Calu3 (cell line): Measurements from ENCODE around the gene MRPL39. TPM values are rescaled to one million over a fixed set of nuclear protein-coding genes. Genes with fewer than 3 reads are reported as not detected.

Source experiments
- BruUV-seq: library from RNA; stranded (reverse); fragments of 400-500 nt; replicated peaks from 2 replicates; lab custom pipeline; 2021; lab: Mats Ljungman, UMichigan
- CTCF ChIA-PET: fragments of 300-600 bp; sonication (Branson Sonifier 250); formaldehyde crosslinking; loops from one replicate; lab custom pipeline; 2022; ENCODE audit warnings: antibody characterized with exemption; lab: Charles Lee
- DNase-seq: peaks from one replicate; pipeline ENCODE4 v3.0.0; 2022
- H3K27ac Mint-ChIP-seq: one replicate; pipeline ENCODE4 v1.8.0; 2022; ENCODE audit warnings: mixed read lengths; ENCODE audit not compliant: unreplicated experiment
- H3K27me3 Mint-ChIP-seq: one replicate; pipeline ENCODE4 v1.8.0; 2022; ENCODE audit warnings: mixed read lengths; ENCODE audit not compliant: unreplicated experiment
- H3K36me3 Mint-ChIP-seq: one replicate; pipeline ENCODE4 v1.8.0; 2022; ENCODE audit warnings: mild to moderate bottlenecking, moderate library complexity, mixed read lengths; ENCODE audit not compliant: insufficient read depth, unreplicated experiment
- H3K4me1 Mint-ChIP-seq: one replicate; pipeline ENCODE4 v1.8.0; 2022; ENCODE audit warnings: mild to moderate bottlenecking, low read depth, mixed read lengths; ENCODE audit not compliant: unreplicated experiment
- H3K4me3 Mint-ChIP-seq: one replicate; pipeline ENCODE4 v1.8.0; 2022; ENCODE audit warnings: mild to moderate bottlenecking, low read depth, moderate library complexity, mixed read lengths; ENCODE audit not compliant: unreplicated experiment
- H3K9me3 Mint-ChIP-seq: one replicate; pipeline ENCODE4 v1.8.0; 2022; ENCODE audit warnings: low read depth, mixed read lengths; ENCODE audit not compliant: unreplicated experiment
- CTCF ChIP-seq: fragments of 200-600 bp; IDR thresholded peaks from one replicate; pipeline ENCODE4 v1.8.0; 2022; ENCODE audit warnings: antibody characterized with exemption; ENCODE audit not compliant: unreplicated experiment
- intact Hi-C: fragments of 100-400 bp; cut with micrococcal nuclease; formaldehyde crosslinking; loops from one replicate; pipeline ENCODE4 v1.10.0; 2022; ENCODE audit not compliant: unreplicated experiment
- total RNA-seq: library from RNA; stranded (reverse); gene quantifications from 2 replicates; pipeline ENCODE4 v1.2.3, GENCODE V29; 2022

Gene MRPL39
- total RNA-seq, 1 experiment from 2014 or later: 20.0 TPM

DNA sequence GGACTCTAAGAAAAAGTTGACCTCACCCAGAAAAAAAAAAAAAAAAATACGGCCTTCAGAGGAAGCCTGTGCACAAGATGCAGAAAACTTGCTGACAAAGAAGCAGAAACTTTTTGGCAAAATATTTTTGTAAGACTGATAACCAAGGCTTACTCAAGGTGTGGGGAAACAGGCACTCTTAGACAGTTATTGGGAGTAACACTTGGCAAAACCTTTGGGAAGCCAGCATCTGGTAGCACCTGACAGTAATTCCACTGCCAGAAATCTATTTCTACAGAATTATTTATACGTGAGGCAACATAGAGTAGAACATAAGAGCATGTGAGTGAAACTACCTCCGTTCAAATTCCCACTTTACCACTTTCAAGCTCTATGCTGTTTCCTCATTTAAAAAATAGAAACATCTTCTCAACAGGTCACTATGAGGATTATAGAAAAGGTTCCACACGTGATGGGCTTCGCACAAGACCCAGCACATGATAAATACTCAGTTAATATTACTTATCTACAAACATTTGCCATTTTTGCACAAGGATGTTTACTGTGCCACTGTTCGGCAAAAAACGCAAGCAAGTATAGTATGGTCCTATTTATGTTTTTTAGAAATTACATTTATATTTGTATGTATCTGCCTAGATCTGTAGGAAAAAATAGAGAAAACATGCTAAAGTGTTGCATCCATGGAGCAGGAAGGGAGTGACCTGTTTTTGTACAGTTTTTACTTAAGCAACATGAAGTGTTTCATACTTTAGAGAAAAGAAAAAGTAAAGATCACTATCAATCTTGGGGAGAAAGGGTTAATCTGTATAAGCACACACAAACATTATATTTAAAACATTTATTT is 22.2 kb downstream of the MRPL39 start:
- CTCF ChIA-PET: no interaction called here

GRCh38 chr21:25583370-25584130 is 23.7 kb downstream of the MRPL39 start:
- H3K27me3 Mint-ChIP-seq: no peaks in the 10 kb centered on the region
- BruUV-seq: no TSS peak
- intact Hi-C loops: no loop called here
- H3K36me3 Mint-ChIP-seq: peaks cover 6% of the 10 kb centered on the region
- H3K9me3 Mint-ChIP-seq: no peaks in the 10 kb centered on the region
- no peaks in the 10 kb centered on the region for H3K4me1 Mint-ChIP-seq
- H3K4me3 Mint-ChIP-seq: no peak overlapping the region
- no peak for TF ChIP-seq CTCF
- H3K27ac Mint-ChIP-seq: no peak overlapping the region
- DNase-seq: no peak
- CTCF ChIA-PET: no interaction called here

More for the DNA sequence above, 22.2 kb downstream of the MRPL39 start:
- BruUV-seq: no TSS peak
- intact Hi-C loops: no loop called here
- no peak for TF ChIP-seq CTCF
- peaks cover 11% of the 10 kb centered on the region for H3K36me3 Mint-ChIP-seq
- no peaks in the 10 kb centered on the region for H3K4me1 Mint-ChIP-seq
- H3K27ac Mint-ChIP-seq: no peak overlapping the region
- no peak for DNase-seq
- no peak overlapping the region for H3K4me3 Mint-ChIP-seq
- H3K9me3 Mint-ChIP-seq: no peaks in the 10 kb centered on the region
- no peaks in the 10 kb centered on the region for H3K27me3 Mint-ChIP-seq

DNA sequence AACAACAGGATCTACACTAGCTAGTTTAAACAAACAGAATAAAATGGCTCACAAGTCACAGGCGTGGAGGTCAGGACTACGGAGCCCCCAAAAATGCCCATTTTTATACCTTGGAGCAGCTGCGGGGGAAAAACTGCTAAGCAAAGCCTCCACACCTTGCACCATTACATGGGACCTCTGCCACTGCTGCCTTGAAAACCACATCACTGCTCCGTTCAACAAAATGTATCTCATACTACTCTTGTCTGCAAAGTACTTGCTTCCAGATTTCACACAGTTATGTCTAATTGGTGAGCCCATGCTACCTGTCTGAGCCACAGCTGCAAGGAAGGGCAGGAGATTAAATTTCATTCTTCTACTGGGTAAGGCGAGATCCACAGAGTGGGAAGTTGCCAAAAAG is 24.4 kb downstream of the MRPL39 start:
- no peaks in the 10 kb centered on the region for H3K27me3 Mint-ChIP-seq
- no peaks in the 10 kb centered on the region for H3K4me1 Mint-ChIP-seq
- intact Hi-C loops: no loop called here
- no peak overlapping the region for H3K27ac Mint-ChIP-seq
- no peak for DNase-seq
- no peak for TF ChIP-seq CTCF
- peaks cover 6% of the 10 kb centered on the region for H3K36me3 Mint-ChIP-seq
- CTCF ChIA-PET: no interaction called here
- H3K4me3 Mint-ChIP-seq: no peak overlapping the region
- no peaks in the 10 kb centered on the region for H3K9me3 Mint-ChIP-seq
- BruUV-seq: no TSS peak

DNA sequence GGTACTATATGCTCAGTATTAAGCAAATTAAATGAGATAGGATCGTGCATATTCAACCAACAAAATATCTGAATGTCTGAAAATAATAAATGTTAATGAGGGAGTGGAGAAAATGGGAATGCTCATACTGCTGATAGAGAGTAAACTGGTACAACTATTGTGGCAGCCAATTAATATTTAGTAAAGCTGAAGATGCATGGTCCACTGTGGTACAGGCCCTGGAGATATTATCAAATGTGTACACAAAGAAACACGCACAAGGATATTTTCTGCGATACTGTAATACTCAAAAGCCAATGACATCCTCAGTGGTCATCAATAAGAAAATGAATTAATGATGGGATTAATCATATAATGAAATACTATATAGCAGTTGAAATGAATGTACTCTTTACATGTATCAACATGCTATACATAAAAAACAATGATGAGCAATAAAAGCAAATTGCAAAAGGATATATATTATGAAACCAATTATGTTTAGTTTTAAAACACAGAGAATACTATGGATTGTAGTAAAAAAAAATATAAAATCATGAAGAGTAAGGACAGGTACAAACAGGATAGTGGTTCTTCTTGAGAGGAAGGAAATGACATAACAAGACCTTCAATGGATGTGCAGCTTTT is 25.0 kb downstream of the MRPL39 start:
- no peak for TF ChIP-seq CTCF
- intact Hi-C loops: no loop called here
- Mint-ChIP-seq H3K4me3 (no peak overlapping the region), H3K27me3 (no peaks in the 10 kb centered on the region), H3K27ac (no peak overlapping the region), H3K9me3 (no peaks in the 10 kb centered on the region), H3K36me3 (peaks cover 6% of the 10 kb centered on the region), H3K4me1 (no peaks in the 10 kb centered on the region)
- no peak for DNase-seq
- CTCF ChIA-PET: no interaction called here
- BruUV-seq: no TSS peak
